Stimulated activated CD4-positive, alpha-beta T cell treated with anti-CD3 and anti-CD28 coated beads, Interleukin-15, amount 100 ng/mL, for 1 hour (primary cell): Measurements from ENCODE around the gene LBP.
"Not testable (repeated sequence)": the region's sequence is repeated elsewhere in the genome, so short reads cannot be mapped to it uniquely, and the experiment has no call there.

Experiments used
- DNase-seq, 2 donors: peaks; one replicate each; pipeline ENCODE4 v3.0.0-alpha.2; 2020; ENCODE audit warnings: low read depth in 1 of 2, low spot score in 1 of 2

The LBP gene, protein sequence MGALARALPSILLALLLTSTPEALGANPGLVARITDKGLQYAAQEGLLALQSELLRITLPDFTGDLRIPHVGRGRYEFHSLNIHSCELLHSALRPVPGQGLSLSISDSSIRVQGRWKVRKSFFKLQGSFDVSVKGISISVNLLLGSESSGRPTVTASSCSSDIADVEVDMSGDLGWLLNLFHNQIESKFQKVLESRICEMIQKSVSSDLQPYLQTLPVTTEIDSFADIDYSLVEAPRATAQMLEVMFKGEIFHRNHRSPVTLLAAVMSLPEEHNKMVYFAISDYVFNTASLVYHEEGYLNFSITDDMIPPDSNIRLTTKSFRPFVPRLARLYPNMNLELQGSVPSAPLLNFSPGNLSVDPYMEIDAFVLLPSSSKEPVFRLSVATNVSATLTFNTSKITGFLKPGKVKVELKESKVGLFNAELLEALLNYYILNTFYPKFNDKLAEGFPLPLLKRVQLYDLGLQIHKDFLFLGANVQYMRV

DNA sequence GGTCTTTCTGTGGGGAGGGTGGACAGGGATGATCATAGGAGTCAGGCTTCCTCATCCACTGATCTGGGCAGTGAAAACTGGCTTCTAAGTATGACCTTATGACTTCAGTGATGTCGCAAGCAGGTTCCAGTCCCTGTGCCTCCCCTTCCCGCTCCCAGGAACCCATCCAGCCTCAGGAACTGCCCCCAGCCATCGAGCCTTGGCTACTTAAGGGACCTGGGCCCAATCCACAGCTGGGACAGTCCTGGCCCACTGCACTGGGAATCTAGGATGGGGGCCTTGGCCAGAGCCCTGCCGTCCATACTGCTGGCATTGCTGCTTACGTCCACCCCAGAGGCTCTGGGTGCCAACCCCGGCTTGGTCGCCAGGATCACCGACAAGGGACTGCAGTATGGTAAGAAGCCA lies at the start of gene LBP:
TSS of gene LBP (plus strand) at position 236 of the 405 bp plus-strand sequence. CDS start at position 271, 35 bp downstream.
- no peak for DNase-seq

DNA sequence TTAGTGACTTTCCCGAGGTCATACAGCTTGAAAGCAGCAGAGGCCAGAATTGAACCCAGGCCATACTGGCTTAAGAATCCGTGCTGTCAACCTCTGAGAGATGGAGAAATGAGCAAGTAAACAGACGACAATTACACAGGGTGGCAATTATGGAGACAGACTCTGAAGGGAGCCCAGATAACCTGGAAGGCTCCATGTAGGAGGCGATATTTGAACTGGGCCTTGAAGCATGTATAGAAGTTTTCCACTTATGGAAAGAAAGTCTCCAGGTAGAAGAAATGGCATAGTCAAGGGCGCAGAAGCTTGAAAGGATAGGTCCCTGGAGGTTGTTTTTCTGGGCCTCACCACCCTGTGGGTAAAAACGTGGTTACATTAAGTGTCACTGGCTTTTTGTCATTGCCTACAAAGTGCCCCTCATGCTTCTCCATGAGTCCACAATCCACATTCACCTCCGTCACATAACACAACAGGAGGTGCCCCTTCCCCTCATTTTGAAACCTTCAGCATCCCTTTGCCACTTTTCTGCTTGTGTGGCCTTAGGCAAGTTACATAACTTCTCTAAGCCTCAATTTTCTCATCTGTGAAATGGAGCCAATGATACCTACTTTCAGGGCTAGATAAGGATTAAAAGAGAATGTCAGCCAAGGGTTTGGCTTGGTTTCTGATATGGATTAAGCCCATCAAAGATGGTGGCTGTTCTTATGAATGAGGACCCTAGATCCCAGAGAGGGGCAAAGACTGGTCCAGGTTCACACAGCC lies 48.2 kb upstream of the LBP start:
- no peak for DNase-seq

DNA sequence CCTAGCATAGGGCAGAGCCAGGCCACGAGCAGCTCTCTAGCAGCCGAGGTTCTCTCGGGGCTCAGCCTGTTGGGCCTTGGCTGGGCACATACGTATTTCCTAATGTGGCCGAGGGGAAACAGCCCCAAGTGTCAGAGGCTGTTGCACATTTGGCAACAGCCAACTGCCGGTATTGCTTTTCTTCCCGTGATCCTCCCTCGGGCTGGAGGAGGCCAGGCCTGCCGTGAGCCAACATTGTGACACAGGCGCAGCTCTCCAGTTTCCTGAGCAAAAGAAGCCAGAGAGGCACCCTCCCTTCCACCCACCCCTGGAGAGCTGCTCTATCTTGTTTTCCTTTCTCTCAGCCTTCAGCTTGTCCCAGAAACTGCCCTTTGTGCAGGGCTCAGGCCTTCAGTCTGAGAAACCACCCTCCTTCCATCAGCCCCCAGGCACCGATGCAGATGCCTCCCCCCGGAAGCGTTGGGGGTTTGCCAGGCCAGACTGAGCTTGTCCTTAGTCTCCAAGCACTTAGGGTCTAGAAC lies 47.5 kb upstream of the LBP start:
- no peak for DNase-seq

DNA sequence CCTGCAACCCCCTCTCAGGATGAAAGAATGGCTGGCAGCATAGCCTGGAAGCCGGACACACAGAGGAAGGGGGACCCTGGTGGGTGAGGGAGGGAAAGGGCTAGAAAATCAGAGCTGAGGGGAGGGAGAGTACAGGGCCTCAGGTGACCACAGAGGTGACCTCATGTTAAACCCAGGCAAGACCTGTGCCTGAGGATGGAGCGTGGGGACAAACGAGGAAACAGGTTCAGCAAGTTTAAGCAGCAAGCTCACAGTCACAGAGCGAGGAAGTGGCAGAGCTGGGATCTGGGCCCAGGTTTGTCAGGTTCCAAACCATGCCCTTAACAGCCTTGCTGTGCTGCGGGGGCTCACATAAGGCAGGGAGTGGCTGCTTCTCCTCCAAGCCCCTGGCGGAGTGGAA lies 46.3 kb upstream of the LBP start:
- no peak for DNase-seq

DNA sequence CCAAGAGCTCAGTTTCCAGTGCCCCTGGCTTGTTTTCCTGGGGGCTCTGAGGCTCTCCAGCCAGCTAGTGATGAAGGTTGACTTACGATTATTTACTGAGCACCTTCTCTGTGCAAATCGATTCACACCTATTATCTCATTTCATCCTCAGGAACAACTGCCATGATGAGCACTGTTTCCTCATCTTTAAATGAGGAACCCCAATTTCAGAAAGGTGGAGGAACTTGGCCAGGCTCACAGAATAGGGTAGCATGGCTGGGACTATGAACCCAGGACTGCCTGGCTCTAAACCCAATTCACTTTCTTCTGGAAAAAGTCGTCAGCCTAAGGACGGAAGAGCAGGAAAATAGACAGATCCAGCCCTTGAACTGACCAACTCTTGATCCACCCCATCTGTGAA lies 45.8 kb upstream of the LBP start:
- no peak for DNase-seq

DNA sequence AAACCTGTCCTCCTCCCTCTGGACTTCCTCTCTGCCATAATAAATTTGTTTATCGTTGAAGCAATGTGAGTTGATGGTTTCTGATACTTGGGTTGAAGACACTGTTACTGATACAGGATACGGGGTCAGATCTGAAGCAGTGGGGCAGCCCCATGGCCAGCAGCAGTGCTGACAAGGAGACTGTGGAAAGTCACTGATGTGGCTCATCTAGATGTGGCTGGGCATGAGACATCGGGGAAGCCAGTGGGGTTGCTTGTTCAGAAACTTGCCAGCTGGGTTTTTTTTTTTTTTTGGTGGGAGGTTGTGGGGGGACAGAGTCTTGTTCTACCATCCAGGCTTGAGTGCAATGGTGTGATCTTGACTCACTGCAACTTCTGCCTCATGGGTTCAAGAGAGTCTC lies 45.0 kb upstream of the LBP start:
- DNase-seq = no peak

DNA sequence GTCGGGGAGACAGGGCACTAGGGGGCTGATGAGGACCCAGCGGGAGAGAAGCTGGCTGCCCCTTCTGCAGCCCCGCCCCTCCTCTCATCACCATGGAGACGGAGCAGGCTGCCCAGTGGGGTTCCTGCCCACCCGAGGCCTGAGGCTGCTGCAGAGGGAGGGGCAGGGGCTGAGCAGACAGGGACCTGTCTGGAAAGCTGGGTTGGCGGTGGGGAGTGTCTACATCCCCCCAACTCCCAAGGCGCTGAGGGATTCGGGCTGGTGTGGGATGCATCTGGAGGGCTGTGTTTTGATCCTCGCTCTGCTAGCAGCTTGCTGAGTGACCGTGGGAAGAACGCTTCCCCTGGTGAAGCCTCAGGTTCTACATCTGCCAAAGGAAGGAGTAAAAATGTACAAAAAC lies 43.5 kb upstream of the LBP start:
- DNase-seq = no peak

DNA sequence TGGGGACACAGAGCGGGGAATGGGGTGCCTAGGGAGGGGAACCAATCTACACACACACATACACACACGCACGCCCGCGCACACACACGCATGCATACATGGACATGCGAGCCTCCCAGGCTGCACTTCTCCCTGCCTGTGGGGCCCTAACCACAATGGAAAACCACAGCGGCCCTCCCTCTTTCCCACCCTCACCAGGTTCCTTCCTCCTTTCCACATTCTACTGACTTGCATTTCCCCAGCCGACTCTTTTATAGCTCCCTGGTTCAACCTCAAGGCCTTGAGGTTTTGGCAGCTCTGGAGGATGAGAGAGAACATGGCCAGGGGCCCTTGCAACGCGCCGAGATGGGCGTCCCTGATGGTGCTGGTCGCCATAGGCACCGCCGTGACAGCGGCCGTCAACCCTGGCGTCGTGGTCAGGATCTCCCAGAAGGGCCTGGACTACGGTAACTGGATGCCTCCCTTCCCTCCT lies 42.3 kb upstream of the LBP start, which contains the start of gene BPI:
TSS of gene BPI (plus strand) at position 249 of the 472 bp plus-strand sequence. CDS start at position 317, 68 bp downstream.
- no peak for DNase-seq

DNA sequence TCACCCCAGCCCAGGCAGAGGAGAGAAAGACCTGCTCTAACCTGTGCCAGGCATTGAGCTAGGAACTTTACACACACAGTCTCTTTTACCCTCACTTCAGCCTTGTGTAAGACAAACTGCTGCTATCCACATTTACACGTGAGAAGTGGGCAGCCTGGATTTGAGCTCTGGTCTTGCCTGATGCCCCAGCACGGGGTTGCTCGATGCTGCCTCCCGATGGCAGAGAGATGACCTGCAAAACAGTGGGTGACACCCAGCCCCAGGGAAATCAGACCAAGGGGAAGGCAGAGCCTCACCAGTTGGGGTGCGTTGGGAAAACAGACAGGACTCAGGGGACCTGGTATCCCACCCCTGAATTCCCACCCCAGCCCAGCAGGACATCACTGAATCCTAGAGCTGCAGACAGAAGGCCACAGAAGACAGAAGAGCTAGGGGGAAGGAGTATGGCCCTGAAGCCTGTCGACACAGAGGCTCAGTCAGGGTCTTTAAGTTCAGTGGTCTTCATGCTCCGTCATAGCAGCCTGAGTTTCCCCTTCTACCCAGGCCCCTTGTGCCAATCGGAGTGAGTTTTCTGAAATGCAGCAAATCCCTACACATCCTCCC lies 41.3 kb upstream of the LBP start:
- no peak for DNase-seq

DNA sequence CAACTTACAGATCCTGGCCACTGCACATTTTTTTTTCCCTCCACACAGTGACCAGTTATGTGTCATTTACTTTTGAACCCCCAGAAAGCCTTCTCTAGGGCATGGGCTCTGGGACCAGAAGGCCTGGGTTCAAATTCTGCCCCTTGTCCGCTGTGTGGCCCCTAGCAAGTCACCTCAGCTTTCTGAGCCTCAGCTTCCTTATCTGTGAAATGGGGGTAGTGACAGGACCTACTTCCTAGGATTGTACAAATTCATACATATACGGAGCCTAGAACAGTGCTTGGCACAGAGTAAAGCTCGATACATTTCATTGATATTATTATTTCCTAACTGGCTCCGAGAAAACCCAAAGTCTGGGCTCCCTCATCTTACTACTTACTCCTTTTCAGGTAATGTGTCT lies 40.7 kb upstream of the LBP start:
- DNase-seq = no peak

DNA sequence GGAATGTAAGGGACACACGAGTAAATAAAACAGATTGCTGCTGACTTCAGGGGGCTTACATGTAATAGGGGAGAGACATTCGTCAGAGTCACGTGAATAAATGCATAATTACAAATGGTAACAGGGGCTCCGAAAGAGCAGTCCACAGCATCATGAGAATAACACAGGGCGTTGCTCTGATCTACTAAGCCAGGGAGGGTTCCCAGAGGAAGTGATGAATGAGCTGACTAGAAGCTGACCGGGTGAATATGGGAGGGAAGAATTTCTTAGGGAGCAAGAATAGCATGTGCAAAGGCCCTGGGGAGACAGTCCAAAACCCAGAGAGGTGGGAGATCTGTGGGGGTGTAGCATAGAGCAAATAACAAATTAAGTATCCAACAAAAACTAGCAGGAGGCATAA lies 39.9 kb upstream of the LBP start:
- no peak for DNase-seq

DNA sequence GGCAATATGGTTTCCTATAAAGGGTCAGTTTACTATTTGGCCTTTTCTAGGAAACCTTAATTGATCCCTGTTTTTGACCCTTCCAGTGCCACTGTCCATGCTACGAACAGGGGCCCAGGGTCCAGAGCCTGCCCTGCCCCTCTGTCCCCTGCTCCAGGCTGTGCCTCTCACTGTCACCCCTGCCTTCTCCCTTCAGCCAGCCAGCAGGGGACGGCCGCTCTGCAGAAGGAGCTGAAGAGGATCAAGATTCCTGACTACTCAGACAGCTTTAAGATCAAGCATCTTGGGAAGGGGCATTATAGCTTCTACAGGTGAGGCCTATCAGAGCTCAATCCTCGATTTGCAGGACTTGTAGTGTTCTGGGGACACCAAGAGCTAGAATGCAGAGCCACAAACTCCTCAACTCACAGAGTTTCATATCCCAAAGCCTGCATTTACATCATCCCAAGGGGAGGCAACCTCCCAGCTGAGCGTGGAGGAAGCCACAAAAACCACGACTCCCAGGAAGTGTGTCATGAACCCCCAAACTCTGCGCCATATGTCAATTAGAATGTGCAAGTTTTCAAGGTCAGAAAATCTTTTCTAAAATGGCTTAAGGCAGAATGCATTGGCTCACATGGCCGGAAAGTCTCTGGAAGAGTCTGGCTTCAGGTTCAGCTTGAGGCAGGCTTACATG lies 38.8 kb upstream of the LBP start:
- DNase-seq = no peak

DNA sequence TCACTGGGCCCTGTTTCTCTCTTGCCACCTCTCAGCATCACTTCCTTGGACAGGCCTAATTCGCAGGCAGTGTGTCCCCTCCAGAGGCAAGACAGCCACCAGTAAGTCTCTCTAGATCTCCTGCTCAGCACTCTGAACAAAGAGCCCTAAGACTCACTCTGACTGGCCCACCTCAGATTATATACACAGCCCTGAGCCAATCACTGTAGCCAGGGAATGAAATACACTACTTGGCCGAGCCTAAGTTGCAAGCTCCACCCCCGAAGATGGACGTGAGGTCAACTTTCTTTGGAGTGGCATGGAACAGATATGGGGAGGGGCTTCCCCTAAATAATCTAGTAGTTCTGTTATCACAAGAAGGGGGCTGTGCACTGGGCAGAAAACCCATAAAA lies 38.2 kb upstream of the LBP start:
- DNase-seq = no peak

DNA sequence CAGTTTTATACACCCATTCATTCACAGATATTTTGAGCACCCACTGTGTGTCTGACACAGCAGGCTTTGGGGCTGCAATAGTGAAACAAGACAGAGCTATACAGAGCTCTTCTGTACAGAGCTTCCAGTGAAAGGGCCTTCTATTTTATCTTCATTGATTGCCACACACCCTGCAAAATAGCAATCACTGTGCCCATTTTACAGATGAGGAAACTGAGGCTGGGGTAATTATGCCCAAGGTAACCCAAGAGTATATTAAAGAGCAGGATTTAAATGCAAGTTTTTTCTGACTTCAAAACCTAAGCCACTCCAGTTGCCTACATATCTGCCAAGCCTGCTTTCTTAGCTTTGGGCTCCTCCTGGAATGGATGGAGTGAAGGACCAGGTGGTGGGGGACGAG lies 37.8 kb upstream of the LBP start:
- no peak for DNase-seq

DNA sequence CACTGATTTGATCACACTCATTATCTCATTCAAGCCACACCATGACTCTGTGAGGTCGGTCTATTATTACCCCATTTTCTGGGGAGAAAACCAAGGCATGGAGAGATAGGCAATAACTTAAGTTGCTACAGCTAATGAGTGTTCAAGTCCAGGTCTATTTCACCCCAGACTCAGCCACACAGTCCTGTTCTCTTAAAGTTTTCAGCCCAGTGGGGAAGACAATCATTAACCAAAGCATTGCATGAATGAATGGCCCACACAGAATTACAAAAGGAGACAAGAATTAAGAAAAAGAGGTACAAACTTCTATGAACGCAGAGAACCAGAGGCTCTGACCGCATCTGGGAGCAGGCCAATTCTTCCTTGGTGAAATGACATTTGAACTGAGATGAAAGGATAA lies 35.2 kb upstream of the LBP start:
- DNase-seq = no peak

DNA sequence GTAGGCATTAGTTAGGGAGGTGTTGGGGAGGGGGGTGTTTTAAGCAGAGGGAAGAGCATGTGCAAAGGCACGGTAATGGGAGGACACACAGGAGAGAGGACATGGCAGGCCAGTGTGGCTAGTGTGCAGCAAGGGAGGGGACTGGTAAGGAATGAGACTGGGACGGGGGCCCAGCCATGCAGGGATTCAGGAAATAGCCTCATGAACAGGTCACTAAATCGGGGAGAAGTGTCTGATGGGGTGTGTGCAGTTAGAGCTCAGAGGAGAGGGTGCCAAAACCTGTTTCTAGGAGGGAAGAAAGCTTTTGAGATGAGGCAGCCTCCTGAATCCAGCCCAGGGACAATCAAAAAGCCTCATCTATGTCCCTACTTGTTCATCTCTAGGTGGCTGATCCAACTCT lies 34.8 kb upstream of the LBP start:
- DNase-seq = no peak

DNA sequence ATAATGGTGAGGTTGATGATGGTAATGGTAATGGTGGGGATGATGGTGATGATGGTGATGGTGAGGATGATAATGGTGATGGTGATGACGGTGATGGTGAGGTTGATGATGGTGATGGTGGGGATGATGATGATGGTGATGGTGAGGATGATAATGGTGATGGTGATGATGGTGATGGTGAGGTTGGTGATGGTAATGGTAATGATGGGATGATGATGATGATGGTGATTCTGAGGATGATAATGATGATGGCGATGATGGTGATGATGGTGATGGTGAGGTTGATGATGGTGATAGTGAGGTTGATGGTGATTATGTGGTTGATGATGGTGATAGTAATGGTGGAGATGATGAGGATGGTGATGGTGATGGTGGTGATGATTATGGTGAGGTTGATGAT lies 32.6 kb upstream of the LBP start:
- no peak for DNase-seq

DNA sequence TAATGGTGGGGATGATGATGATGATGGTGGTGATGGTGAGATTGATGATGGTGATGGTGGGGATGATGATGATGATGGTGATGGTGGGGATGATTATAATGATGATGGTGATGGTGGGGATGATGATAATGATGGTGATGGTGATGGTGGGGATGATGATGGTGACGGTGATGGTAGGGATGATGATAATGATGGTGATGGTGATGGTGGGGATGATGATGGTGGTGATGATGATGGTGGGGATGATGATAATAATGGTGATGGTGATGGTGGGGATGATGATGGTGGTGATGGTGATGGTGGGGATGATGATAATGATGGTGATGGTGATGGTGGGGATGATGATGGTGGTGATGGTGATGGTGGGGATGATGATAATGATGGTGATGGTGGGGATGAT lies 31.9 kb upstream of the LBP start:
- not testable (repeated sequence) for DNase-seq

DNA sequence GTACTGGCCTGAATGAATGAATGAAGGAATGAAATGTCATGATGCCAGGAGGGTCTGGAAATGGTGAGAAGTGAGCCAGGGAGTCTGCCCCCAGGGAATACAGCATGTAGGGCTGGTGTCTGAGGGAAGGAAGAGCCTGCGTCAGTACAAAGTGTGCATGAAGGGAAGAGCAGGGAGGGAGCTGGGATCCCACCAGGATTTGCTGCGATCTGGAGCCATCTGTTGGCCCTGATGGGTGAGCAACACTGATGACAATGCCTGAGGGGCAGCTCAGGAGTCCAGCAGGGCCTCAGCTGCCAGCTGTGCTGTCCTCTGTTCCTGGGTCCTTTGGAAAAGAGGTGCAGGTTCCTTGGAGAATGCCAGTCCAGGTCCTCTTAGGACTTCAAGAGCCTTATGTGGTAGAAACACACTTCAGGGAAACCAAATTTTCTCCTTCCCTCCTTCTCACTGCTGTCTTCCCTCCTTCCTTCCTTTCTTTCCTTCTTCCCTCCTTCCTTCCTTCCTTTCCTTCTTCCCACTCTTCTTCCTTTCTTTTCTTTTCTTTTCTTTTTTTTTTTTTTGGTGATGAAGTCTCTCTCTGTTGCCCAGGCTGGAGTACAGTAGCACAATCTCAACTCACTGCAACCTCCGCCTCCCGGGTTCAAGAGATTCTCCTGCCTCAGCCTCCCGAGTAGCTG lies 30.9 kb upstream of the LBP start:
- no peak for DNase-seq

DNA sequence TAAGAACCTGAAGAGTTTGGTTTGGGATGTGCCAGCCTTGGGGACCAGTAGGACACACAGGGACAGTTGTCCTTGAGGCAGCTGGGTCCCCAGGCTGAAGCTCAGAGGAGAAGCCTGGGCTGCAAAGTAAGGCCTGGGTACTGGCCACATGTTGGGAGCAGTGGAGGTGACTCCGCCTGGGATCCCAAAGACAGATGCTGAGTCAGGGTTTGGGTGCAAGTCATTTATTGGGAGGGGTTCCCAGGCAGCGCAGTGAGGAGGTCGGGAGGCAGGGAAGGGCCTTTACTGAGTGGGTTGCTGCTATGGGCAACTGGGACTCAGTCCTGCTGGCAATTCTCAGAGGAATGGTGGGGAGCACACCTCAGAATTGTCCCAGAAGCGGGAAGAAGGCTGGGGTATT lies 29.9 kb upstream of the LBP start:
- no peak for DNase-seq
